Measurements from ENCODE around the gene DACH2. TPM values are rescaled to one million over a fixed set of nuclear protein-coding genes. Genes with fewer than 3 reads are reported as not detected.

Gene DACH2
- total and polyA plus RNA-seq, 2 of the 4 experiments (the other 2 are of a cell fraction), result 2.8 to 3.8 TPM

DNA sequence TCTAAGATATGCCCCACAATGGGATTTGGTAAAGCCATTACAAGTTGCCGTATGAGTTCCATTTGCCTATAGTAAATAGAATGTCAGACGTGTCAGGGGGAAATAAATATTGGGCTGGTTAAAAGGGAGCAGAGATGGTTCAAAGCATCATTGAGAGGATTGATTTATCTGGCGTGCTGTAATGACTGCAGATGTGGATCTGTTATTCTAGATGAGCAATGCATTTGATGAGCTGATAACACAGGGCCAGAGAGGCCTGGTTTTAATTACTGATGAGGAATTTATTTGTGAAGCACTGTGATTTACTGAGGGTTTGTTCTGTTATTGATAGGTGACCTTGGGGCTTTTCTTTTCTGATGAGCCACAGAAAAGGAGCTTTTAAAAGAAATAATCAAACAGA is 62.5 kb downstream of the DACH2 start:
- H2BK20ac ChIP-seq (ENCODE audit: low read depth, low read length), result no peak overlapping the region
- H3K4ac ChIP-seq (ENCODE audit: low read depth, low read length), result no peak overlapping the region
- H3K14ac ChIP-seq (replicated peaks; ENCODE audit: low read depth, low read length), result no peak overlapping the region
- H3K27ac ChIP-seq (ENCODE audit: insufficient read depth, low read length), result no peak overlapping the region
- H3K27me3 ChIP-seq (ENCODE audit: control insufficient read depth, insufficient read depth, low read length), result no peaks in the 10 kb centered on the region
- no peak overlapping the region for H4K91ac ChIP-seq (ENCODE audit: insufficient read depth, low read depth, low read length)
- H4K5ac ChIP-seq (ENCODE audit: low read depth, low read length), result no peak overlapping the region
- in situ Hi-C loops (cut with MboI; ENCODE audit: low sequenced_read_pairs) (no loop called here), intact Hi-C loops (cut with micrococcal nuclease) (no loop called here), dilution Hi-C loops (cut with HindIII; ENCODE audit: low sequenced_read_pairs, unreplicated experiment) (no loop called here)
- no peak overlapping the region for H3K9ac ChIP-seq (ENCODE audit: low read depth, low read length)
- no peaks in the 10 kb centered on the region for H4K20me1 ChIP-seq (ENCODE audit: insufficient read depth, low read length)
- no peaks in the 10 kb centered on the region for H3K36me3 ChIP-seq (ENCODE audit: control insufficient read depth, insufficient read depth, low read length)
- WGBS, 2 experiments (ENCODE audit: extremely low coverage in 2 of 2, insufficient read length in 1 of 2), result 67% methylated on average over 1 of the region's 3 CpGs; no CpG with 5 or more reads in 1 of the 2 experiments
- H3K4me1 ChIP-seq (ENCODE audit: control insufficient read depth, insufficient read depth, low read length), result no peaks in the 10 kb centered on the region
- DNase-seq, result no peak
- H3K4me2 ChIP-seq (ENCODE audit: low read depth, low read length), result no peak overlapping the region
- no TSS peak for BruUV-seq (replicated peaks)
- no peak overlapping the region for H2AK9ac ChIP-seq (replicated peaks; ENCODE audit: low read depth, low read length, poor library complexity)
- no peak for ATAC-seq (ENCODE audit: low read depth)
- H4K8ac ChIP-seq (ENCODE audit: low read depth in 2 of 2, low read length in 2 of 2), result no peak overlapping the region
- ChIA-PET CTCF (no interaction called here), POLR2A (ENCODE audit: unreplicated experiment) (no interaction called here)
- no peaks in the 10 kb centered on the region for H3K9me3 ChIP-seq (ENCODE audit: control insufficient read depth, insufficient read depth, low read length)
- H2BK15ac ChIP-seq (ENCODE audit: low read depth, low read length), result no peak overlapping the region
- no peak overlapping the region for H3K23ac ChIP-seq (ENCODE audit: low read depth, low read length)
- H2BK5ac ChIP-seq (ENCODE audit: low read depth, low read length, poor library complexity, severe bottlenecking), result no peak overlapping the region
- no peaks in the 10 kb centered on the region for H3K79me1 ChIP-seq (ENCODE audit: low read depth in 1 of 2, low read length in 2 of 2)
- no peak overlapping the region for H3K4me3 ChIP-seq (ENCODE audit: insufficient read depth, low read depth, low read length)
- no peak overlapping the region for H2BK120ac ChIP-seq (ENCODE audit: low read depth, low read length)
- no peaks in the 10 kb centered on the region for H3K9me1 ChIP-seq (ENCODE audit: insufficient read depth, low read length)
- TF ChIP-seq, protein P1, sequence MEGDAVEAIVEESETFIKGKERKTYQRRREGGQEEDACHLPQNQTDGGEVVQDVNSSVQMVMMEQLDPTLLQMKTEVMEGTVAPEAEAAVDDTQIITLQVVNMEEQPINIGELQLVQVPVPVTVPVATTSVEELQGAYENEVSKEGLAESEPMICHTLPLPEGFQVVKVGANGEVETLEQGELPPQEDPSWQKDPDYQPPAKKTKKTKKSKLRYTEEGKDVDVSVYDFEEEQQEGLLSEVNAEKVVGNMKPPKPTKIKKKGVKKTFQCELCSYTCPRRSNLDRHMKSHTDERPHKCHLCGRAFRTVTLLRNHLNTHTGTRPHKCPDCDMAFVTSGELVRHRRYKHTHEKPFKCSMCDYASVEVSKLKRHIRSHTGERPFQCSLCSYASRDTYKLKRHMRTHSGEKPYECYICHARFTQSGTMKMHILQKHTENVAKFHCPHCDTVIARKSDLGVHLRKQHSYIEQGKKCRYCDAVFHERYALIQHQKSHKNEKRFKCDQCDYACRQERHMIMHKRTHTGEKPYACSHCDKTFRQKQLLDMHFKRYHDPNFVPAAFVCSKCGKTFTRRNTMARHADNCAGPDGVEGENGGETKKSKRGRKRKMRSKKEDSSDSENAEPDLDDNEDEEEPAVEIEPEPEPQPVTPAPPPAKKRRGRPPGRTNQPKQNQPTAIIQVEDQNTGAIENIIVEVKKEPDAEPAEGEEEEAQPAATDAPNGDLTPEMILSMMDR (conservative IDR thresholded peaks at IDR 0.05; ENCODE audit: low read depth, low read length), result no peak
- TF ChIP-seq FOS (IDR thresholded peaks at IDR 0.05; ENCODE audit: low read depth, low read length) (no peak), RCOR1 (IDR thresholded peaks at IDR 0.05; ENCODE audit: insufficient replicate concordance, low read length) (no peak), RAD21 (IDR thresholded peaks at IDR 0.05; ENCODE audit: low read length) (no peak), BHLHE40 (IDR thresholded peaks at IDR 0.05; ENCODE audit: low read depth, low read length) (no peak), MAZ (IDR thresholded peaks at IDR 0.05; ENCODE audit: borderline replicate concordance, low read depth, low read length) (no peak), SMC3 (IDR thresholded peaks at IDR 0.05; ENCODE audit: low read depth, low read length) (no peak), CEBPB (IDR thresholded peaks at IDR 0.05; ENCODE audit: low read depth, low read length) (no peak), CHD1 (IDR thresholded peaks at IDR 0.05; ENCODE audit: low read depth, low read length) (no peak), MXI1 (IDR thresholded peaks at IDR 0.05; ENCODE audit: borderline replicate concordance, low read depth, low read length) (no peak), RFX5 (IDR thresholded peaks at IDR 0.05; ENCODE audit: low read depth, low read length) (no peak)
- TF ChIP-seq, protein P2, sequence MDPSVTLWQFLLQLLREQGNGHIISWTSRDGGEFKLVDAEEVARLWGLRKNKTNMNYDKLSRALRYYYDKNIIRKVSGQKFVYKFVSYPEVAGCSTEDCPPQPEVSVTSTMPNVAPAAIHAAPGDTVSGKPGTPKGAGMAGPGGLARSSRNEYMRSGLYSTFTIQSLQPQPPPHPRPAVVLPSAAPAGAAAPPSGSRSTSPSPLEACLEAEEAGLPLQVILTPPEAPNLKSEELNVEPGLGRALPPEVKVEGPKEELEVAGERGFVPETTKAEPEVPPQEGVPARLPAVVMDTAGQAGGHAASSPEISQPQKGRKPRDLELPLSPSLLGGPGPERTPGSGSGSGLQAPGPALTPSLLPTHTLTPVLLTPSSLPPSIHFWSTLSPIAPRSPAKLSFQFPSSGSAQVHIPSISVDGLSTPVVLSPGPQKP (IDR thresholded peaks at IDR 0.05; ENCODE audit: borderline replicate concordance, low read depth, low read length), result no peak
- TF ChIP-seq, protein P3, sequence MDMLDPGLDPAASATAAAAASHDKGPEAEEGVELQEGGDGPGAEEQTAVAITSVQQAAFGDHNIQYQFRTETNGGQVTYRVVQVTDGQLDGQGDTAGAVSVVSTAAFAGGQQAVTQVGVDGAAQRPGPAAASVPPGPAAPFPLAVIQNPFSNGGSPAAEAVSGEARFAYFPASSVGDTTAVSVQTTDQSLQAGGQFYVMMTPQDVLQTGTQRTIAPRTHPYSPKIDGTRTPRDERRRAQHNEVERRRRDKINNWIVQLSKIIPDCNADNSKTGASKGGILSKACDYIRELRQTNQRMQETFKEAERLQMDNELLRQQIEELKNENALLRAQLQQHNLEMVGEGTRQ (IDR thresholded peaks at IDR 0.05; ENCODE audit: low read depth, low read length), result no peak
- no peak overlapping the region for H3K18ac ChIP-seq (ENCODE audit: low read depth, low read length)
- H3K56ac ChIP-seq (ENCODE audit: extremely low read depth, insufficient read depth, low read length), result no peak overlapping the region
- H2AFZ ChIP-seq (replicated peaks; ENCODE audit: low read length, poor library complexity), result no peak overlapping the region
- H2AK5ac ChIP-seq (ENCODE audit: low read depth, low read length), result no peak overlapping the region

Data from IMR-90 (cell line).